Stimulated activated CD4-positive, alpha-beta T cell treated with anti-CD3 and anti-CD28 coated beads, Interleukin-12 subunit alpha, Interleukin-12 subunit beta, amount 100 ng/mL, for 4 hours (primary cell): ENCODE measurements around the gene TAL1.

Experiments
- DNase-seq: peaks from one replicate; pipeline ENCODE4 v3.0.0-alpha.2; 2020

TAL1 gene

GRCh38 chr1:47229031-47229885 lies 2.8 kb downstream of the TAL1 start:
- no peak for DNase-seq

- no peak for DNase-seq
Measured at GRCh38 chr1:47228644-47229030, 3.4 kb downstream of the TAL1 start.

GRCh38 chr1:47227341-47228232 lies 4.4 kb downstream of the TAL1 start:
- DNase-seq = no peak

GRCh38 chr1:47226839-47227215 lies 5.2 kb downstream of the TAL1 start:
- no peak for DNase-seq

- no peak for DNase-seq
Measured at GRCh38 chr1:47226121-47226838, 5.7 kb downstream of the TAL1 start.

- no peak for DNase-seq
Measured at GRCh38 chr1:47225430-47226100, 6.5 kb downstream of the TAL1 start.

GRCh38 chr1:47224676-47225399 lies 7.2 kb downstream of the TAL1 start:
- DNase-seq = no peak

- no peak for DNase-seq
Measured at GRCh38 chr1:47223921-47224675, 7.9 kb downstream of the TAL1 start.

GRCh38 chr1:47223174-47223920 lies 8.7 kb downstream of the TAL1 start:
- no peak for DNase-seq

GRCh38 chr1:47222476-47222875 lies 9.5 kb downstream of the TAL1 start:
- no peak for DNase-seq

GRCh38 chr1:47219590-47220220 lies 12.3 kb downstream of the TAL1 start:
- no peak for DNase-seq

GRCh38 chr1:47219001-47219400 lies 13.0 kb downstream of the TAL1 start:
- DNase-seq = no peak

GRCh38 chr1:47216278-47217059 lies 15.6 kb downstream of the TAL1 start:
- no peak for DNase-seq

GRCh38 chr1:47215713-47216112 lies 16.3 kb downstream of the TAL1 start:
- no peak for DNase-seq

GRCh38 chr1:47214549-47214948 lies 17.5 kb downstream of the TAL1 start:
- no peak for DNase-seq

- DNase-seq = no peak
Measured at GRCh38 chr1:47213230-47213963, 18.6 kb downstream of the TAL1 start.

- no peak for DNase-seq
Measured at GRCh38 chr1:47212636-47213229, 19.3 kb downstream of the TAL1 start.

GRCh38 chr1:47211796-47212269 lies 20.2 kb downstream of the TAL1 start:
- no peak for DNase-seq
